Kidney capillary endothelial cell (primary cell): ENCODE results near the gene PHACTR1.
"Not testable (repeated sequence)": the region's sequence is repeated elsewhere in the genome, so short reads cannot be mapped to it uniquely, and the experiment has no call there.

Experiments
- DNase-seq: peaks from one replicate; pipeline ENCODE4 v3.0.0-alpha.2; 2018; ENCODE audit warnings: low spot score

PHACTR1 gene

DNA sequence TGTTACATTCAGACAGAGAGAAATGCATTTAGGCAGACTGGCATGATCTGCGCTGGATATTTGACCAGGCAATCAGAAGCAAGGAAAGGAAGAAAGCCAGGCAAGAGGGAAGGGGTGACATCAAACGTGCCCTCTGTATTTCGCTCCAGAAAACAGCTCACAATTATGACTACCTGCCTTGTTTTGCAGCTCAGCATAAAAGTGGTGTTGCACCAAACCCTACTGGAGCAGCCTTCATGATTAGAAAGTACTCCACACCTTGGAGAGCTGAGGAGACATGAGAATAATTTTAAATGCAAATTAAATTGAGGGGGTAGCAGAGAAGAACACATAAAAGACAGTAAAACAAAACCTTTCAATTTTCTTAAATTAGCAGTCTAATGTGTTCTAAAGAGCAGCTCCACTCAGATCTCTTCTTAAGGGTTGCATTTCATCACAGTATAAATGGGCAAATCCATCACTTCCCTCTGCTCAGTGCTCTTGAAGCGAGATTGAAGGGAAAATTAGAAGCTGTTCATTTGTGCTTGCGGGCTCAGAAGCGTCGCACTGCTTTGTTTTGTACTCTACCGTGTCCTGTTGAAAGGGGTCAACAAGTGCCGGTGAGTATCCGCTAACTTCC lies at the start of gene PHACTR1:
PHACTR1 (plus strand) TSS at position 470 of the 619 bp plus-strand sequence.
- DNase-seq: no peak

DNA sequence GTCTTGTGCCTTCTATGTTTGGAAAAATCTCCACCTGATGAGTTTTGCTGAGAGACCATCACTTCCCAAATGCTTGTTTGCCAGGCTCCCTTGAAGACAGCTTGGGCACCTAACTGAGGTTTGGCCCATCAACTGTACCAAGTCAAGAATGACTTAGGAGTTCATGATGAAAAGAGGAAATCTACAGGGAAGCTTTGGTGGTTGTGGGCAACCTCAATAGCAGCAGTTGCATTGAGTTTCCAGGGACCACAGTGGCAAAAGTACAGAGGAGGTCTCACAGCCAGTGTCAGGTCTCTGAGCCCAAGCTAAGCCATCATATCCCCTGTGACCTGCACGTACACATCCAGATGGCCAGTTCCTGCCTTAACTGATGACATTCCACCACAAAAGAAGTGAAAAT lies 49.7 kb upstream of the PHACTR1 start:
- DNase-seq: no peak

DNA sequence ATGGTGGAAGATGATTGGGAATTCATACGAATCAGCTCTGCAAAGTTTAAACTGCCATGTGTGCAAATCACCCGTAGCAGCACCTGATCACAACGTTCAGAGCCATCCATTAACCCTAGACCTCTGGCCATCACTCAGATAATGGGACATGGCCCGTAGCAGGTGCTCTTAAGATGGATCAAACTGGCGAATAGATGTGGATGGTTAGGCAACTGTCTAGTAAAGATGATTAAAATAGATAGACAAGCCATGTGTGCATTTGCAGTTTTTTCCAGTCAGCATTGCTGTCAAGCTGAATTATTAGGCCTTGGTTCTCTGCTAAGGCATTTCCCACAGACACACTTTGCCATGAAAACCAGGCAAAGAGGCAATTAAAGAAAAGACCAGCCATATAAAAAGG lies 40.6 kb upstream of the PHACTR1 start:
- no peak for DNase-seq

DNA sequence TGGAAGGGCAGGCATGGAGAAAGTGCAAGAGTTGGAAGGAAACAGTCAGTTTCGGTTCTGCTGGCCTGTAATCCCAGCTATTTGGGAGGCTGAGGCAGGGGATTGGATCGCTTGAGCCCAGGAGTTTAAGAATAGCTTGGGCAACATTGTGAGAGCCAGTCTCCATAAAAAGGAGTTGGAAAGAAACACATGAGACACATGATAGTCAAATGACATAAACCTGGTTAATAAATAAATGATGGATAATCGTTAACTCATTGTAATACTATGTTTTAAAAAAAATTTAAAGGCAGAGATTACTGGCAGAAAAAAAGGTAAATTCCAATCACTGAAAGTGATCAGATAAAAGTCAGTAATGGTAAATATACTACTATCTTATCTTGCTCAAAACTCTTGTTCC lies 37.2 kb upstream of the PHACTR1 start:
- DNase-seq: no peak

DNA sequence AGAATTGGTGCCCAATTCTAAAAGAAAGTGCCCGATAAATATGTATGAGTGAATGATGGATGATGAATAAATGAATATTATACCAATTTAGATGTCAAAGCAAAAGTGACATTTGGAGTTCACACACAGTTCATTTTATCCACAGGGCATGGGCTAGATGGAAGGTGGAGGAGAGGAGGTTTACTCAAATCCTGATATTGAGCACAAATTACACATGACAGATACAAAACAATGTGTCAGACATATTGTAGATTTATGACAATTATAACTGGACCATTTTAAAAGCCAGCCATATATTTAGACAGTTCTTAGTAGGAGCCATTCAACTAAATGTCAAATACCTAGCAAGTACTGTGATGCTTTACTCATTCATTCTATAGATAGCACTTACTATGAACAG lies 23.4 kb upstream of the PHACTR1 start:
- DNase-seq: no peak

DNA sequence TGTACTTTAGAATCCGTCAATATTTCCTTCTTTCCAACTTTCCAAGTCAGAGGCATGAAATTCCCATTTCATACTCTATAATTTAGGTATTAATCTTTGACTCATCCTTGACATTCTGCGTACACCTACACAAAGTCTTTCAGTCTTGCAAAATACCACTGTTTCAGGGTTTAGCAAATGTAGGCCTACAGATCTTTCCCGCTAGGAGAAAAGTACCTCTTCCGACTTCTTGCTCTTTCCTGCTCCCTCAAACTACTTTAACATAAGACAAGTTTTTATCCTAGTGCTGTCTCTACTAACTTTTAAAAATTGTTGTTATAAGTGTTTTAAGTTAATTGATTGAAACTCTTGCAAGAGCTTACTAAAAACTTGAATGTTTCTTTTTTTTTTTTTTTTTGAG lies 18.3 kb upstream of the PHACTR1 start:
- DNase-seq: no peak

DNA sequence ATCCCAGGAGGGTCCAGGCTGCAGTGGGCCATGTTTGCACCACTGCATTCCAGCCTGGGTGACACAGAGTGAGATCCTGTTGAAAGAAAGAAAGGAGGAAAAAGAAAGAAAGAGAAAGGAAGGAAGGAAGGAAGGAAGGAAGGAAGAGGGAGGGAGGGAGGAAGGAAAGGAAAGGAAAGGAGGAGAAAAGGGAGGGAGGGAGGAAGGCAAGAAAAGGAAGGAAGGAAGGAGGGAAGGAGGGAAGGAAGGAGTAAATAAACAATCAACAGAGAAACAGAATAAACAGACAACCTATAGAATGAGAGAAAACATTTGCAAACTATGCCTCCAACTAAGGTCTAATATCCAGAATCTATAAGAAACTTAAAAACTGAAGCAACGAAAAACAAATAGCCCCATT lies 11.6 kb upstream of the PHACTR1 start:
- no peak for DNase-seq

DNA sequence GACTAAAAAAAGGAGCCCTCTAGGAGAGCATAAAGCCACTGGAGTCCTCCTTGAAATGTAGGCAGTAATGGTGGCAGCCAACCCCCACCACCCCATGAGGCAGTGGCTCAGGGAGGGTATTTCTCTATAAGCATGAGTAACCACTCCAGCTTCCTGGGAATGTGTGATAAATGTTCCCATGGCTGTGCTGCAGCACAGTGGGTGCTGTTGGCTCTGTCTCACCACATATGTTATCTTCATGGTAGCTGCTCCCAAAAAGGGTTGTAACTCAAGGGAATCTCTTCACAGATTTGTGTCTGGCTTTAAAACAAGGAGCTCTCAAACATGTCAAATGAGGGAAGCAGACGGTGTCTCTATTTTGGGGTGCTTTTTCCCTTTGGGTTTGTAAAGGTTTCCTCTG lies 7.5 kb upstream of the PHACTR1 start:
- no peak for DNase-seq

DNA sequence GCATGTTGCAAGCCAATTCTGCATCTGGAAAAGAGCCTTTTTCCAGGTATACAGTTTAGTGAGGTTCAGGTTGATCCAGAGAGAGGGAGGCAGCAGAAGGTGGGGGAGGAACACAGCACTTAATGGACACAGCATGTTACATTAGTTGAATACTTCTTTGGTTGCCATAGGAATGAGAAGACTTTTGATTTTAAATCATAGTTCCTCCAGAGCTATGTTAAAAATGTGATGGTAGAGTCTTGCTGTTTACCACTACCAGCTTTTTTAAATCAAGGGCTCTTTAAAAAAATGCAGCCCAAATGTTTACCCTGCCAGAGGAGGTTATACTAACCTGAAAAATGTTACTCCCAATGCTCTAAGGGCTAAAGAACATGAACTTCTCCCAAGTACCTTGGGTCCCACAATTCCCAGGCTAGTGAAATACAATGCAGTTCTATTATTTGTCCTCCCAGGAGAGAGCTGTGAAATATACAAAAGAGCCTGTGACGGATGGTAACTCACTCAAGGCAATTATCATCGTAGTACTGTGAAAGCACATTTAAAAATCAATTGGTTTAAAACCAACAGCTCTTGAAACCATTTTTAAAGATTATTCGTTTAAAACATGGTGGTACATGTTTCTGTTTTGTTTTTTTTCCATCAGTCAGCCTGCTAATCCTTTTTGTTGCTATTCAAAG lies 6.9 kb upstream of the PHACTR1 start:
- no peak for DNase-seq

DNA sequence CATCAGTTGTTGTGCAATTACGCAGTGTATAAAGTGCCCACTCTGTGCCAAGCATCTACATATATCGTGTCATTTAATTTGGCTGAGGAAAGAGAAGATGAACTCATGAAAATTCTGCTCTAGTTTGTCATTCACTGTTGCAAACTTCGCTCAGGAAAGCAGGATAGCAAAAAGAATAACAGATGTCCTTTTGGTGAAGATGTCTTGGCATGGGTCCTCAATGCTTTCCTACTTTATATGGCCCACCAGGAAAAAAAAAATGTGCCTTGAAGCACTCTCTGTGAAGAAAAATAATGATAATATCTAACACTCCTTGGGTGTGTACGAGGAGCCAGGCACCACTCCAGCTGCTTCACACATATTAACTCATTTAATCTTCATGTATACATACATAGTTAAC lies 5.6 kb upstream of the PHACTR1 start:
- DNase-seq: no peak

DNA sequence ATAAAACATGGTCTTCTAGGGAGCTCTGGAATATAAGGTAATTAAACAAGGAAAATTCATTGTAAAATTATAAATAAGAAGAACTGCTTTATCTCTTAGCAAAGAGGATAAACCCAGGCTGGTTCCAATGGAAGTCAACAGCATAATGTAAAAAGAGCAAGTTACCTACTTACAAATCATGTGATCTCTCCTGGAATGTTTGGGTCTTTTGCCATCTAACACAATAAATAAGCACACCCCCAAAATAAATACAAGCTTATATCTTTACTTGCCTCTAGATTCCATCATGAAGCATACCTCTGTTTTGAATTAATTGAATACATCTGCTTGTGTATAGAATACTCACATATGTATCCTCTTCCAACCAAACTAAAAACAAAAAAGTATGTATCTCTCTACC lies 2.5 kb upstream of the PHACTR1 start:
- no peak for DNase-seq

DNA sequence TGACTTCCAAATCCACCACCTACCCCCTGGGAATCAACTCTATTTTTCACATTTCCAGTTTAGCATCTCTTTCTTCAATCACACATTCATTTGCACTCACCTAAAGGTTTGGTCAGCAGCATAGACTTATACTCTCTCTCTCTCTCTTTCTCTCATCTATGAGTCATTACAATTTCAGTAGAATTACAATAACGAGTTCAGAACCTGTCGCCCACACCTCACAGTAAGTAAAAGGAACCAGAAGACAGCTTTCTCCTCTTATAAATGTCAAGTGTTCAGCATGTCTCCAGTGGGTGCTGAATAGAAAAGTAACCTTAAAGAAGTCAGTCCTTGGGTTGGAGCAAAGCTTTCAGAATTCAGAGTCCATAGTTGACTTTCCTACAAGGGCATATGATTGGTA lies 1.1 kb upstream of the PHACTR1 start:
- no peak for DNase-seq

DNA sequence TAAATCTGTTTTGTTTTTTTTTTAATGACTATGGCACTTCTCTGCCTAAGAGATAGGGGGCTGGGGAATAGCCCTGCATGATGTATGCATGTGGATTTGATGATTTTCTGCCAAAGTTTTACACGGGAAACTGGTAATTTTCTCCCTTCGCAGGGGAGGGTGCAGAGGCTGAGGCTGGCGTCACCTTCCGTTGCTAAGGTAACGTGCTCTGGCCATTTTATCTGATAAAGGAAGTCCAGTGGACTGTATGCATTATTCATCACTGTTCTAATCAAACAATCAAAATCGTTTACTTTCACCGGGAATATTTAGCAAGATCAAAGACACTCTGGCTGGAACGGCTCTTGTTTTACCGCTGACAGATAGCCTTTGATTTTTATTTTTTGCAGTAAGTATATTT lies 789 bp downstream of the PHACTR1 start:
- DNase-seq: no peak

DNA sequence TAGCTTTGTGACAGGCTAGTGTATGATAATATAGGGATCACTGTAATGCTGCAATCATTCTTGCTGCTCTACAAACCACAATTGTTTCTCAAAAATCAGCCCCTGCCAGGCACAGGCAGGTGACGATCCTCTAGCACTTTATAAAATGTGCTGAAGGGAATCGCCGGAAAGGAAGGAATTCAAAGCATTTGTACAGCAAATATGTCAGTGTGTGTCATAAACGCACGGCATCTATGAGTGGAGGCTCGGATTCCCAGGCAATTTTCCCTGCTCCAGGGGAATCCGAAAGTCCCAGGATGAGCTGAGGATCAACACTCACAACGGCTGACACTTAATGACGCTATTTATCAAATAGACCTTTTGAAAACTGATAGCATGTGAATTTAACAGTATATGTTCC lies 1.4 kb downstream of the PHACTR1 start:
- no peak for DNase-seq

DNA sequence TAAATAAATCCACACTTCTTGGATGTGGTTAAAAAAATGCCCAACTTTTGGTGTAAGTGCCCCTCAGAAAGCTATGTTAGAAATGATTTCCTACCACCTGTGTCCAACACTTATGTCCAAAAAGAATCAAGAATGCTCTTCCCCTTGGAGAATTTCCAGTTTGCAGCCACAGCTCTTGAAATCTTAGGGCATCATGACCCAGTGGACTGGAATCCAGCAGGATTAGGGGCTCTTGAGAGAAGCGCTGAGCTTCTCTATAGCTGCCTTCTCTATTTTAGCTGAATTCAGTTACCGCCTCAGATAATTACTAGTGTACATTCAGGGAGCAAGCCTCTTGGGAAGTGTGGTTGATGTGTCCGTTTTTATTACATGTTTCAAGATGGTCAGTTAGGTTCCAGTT lies 2.5 kb downstream of the PHACTR1 start:
- no peak for DNase-seq

DNA sequence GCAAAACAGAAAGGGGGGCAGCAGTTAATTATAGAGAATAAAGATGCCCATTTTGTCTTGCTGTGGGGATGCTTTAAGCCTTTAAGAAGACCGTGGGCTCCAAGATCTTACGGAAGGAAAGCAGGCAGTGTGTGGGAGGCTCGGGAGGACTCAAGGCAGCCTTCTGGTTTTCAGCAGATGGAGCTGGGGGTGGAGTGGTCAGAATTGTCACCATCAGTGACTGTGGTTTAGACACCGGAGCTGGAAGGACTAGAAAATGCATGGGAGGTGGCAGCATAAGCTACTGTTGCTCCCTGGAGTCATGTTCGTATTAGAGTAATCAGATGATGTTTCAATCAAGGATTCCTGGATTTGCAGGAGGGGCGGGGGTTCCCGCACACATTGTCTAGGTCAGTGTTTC lies 3.7 kb downstream of the PHACTR1 start:
- DNase-seq: no peak

DNA sequence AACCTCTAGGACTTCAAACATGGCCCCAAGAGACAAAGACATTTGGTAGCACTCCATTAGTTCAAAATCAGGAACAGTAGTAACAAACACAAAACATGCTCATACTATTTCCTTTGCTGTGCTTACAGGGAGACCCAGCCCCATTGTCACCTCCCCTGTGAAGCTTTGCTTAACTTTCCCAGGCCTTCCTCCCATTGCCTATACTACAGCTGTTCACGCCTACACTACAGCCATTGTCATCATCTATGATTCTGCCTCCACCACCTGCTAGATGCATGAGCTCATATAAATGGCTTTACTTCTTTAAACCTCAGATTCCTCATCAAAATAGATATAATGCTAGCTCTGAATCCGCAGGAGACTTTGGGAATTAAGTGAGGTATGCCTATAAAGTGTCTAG lies 8.7 kb downstream of the PHACTR1 start:
- DNase-seq: no peak

DNA sequence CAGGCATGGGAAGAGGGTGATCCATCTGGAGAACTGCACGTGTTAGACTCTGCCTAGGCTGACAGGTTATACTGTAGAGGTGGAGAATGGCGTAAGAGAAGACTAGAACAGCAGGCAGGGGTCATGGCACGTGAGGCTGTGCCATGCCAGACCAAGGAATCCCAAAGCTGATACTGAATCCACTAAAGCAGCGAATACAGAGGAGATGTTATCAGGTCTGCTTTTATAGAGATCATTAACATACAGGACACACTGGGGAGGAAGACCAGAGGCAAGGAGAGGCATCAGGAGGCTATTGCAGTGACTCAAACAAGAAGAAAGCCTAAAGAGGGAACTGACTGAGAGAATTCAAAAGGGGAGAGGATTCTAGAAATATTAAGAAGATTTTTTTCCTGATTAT lies 12.9 kb downstream of the PHACTR1 start:
- DNase-seq: no peak

DNA sequence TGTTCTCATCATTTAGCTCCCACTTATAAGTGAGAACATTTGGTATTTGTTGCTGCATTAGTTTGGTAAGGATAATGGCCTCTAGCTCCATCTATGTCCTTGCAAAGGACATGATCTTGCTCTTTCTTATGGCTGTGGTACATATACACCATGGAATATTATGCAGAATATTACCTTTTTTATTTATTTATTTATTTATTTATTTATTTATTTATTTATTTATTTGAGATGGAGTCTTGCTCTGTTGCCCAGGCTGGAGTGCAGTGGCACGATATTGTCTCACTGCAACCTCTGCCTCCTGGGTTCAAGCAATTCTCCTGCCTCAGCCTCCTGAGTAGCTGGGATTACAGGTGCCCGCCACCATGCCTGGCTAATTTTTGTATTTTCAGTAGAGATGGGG lies 14.2 kb downstream of the PHACTR1 start:
- not testable (repeated sequence) for DNase-seq

DNA sequence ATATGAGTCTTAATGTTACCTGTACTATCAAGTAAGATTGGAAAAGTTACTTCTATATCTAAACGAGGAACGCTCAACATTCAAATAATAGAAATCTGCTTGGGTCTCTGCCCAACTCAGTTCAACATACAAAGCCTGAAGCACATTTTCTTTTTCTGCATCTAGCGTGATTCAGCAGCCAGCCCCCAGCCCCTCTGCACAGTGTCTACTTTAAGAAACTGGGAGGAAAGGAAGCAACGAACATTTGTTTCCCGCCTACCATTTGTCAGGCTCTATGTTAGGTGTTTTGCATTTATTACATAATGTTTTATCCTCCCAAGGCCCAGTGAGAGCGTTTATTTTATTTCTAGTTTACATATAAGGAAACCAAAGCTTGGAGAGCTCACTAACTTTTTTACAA lies 17.3 kb downstream of the PHACTR1 start:
- no peak for DNase-seq

DNA sequence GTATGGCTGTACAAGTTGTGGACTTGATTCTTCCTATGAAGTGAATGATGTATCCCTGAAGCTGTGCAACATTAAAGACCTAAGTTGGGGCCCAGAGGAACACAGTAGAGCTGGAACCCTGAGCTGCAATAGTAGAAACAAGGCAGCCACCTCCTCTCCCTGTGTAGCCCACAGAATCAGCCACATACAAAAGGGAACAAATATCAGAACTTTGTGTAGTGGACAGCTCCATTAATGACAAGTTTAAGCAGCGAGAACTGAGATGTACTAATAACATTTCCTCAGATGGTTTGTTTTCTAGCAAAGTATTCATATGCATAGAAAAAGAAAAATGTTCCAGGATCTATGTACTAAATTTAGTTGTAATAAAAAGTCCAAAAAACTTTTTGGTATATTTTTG lies 19.2 kb downstream of the PHACTR1 start:
- no peak for DNase-seq

DNA sequence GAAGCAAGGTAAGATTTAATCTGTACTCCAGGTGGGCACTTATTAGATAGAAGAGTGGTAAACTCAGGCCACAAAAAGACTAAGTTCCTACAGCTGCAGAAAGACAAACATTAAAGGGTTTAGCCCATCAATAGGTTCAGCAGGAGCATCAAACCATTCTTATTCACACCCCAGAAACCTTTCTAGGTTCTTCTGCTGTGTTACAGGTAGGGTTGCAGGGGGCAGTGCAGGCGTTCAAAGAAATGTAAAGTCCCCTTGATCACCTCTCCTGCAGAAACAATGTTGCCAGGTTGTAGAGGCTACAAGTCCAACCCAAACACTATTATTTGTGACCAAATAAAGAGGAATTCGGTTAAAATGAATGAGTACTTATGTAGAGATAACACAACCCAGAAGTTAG lies 31.8 kb downstream of the PHACTR1 start:
- no peak for DNase-seq

DNA sequence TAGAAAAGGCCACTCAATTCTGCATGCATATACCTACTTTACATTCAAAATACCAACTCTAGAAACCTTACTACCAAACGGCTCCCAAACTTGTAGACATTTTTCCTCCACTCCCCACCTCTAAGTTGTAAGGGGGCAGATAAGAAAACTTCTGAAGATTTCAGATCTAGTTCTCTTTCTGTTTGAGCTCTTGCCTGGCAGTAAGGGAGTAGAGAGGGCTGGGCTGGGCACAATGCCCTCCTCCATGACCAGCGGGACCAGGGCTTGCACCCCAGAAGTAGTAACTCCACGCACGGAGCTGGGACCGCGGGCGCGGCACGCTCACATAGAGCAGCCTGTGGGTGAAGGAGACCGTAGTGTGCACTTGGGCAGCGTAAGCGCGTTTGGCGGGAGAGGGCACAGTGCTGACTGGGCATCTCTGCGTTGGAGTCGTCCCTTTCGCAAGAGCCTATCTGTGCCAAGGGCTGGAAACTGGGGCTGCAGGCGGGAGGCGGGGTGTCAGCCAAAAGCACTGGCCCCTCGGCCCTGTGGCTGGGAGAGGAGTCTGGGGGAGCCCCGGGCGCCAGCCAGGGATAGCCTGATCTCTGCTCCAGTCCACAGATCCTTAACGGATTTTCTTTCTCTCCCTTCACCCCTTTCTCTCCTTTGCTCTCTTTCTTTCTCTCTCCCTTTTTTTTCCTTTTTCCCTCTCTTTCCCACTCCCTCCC lies 32.4 kb downstream of the PHACTR1 start:
- DNase-seq: no peak
